A549 (cell line): ENCODE data around the gene HNF1A. TPM values are rescaled to one million over a fixed set of nuclear protein-coding genes. Genes with fewer than 3 reads are reported as not detected.

ENCODE experiments used
- ATAC-seq, 2 experiments: fragments of 200-7000 bp in 1 of 2; fragments of >200 bp in 1 of 2; cut with Nextera tagmentation in 1 of 2; cut with Tn5 transposase in 1 of 2; 3 replicates each; pipeline versions ENCODE4 v1.8.0 to v1.9.1; 2018 to 2020; ENCODE audit warnings: mild to moderate bottlenecking in 1 of 2, moderate library complexity in 1 of 2
- CTCF ChIA-PET: fragments of 300-600 bp; sonication (Branson Sonifier 250); formaldehyde crosslinking; extraction: SDS; loops from one replicate; lab custom pipeline; 2021; ENCODE audit warnings: antibody characterized with exemption, inconsistent platforms; lab: Yijun Ruan, JAX
- POLR2A ChIA-PET: fragments of 350-600 bp; formaldehyde crosslinking; extraction: SDS; loops from one replicate; lab custom pipeline; 2021; ENCODE audit warnings: antibody characterized with exemption, inconsistent platforms; lab: Yijun Ruan, JAX
- DNase-seq, 2 experiments: peaks; one replicate each; pipeline versions ENCODE4 v3.0.0 to v3.0.0-alpha.2; 2011 to 2016; ENCODE audit warnings: low read depth in 1 of 2, low spot score in 1 of 2
- FAIRE-seq: peaks from 2 replicates; lab custom pipeline; 2011; peaks lifted over from hg19 to GRCh38; lab: Jason Lieb, UNC
- H3K27ac ChIP-seq, 2 experiments: fragments of >200 bp; sonication (Bioruptor Twin); formaldehyde crosslinking; 3 replicates each; pipeline ENCODE4 v1.5.1; 2016 to 2017
- H3K4me1 ChIP-seq: fragments of >200 bp; sonication (Bioruptor Twin); formaldehyde crosslinking; 3 replicates; pipeline ENCODE4 v1.6.1; 2016
- H3K4me2 ChIP-seq: fragments of >200 bp; sonication (Bioruptor Twin); formaldehyde crosslinking; 3 replicates; pipeline ENCODE4 v1.6.1; 2016
- H3K4me3 ChIP-seq: fragments of >200 bp; sonication (Bioruptor Twin); formaldehyde crosslinking; 3 replicates; pipeline ENCODE4 v1.5.1; 2016
- H3K9me3 ChIP-seq: fragments of >200 bp; sonication (Bioruptor Twin); formaldehyde crosslinking; 3 replicates; pipeline ENCODE4 v1.6.1; 2016
- ATOH8 ChIP-seq: fragments of 250-450 bp; sonication (Bioruptor Pico); IDR thresholded peaks from 2 replicates; pipeline ENCODE4 v1.5.0; 2020; ENCODE audit warnings: low read depth, mild to moderate bottlenecking, moderate library complexity
- BCL3 ChIP-seq: fragments of >200 bp; sonication (Bioruptor Twin); formaldehyde crosslinking; IDR thresholded peaks from 3 replicates; pipeline ENCODE4 v1.6.1; 2016
- CBX2 ChIP-seq: fragments of 200-600 bp; sonication (generic); IDR thresholded peaks from 2 replicates; pipeline ENCODE4 v1.6.1; 2016; ENCODE audit warnings: low read depth, mild to moderate bottlenecking, borderline replicate concordance
- CEBPB ChIP-seq, 2 experiments: fragments of >200 bp in 1 of 2; sonication (Bioruptor Twin) in 1 of 2; formaldehyde crosslinking in 1 of 2; IDR thresholded peaks; 2 replicates each; pipeline ENCODE4 v1.6.1; 2012 to 2016
- CHD2 ChIP-seq: fragments of 150-350 bp; IDR thresholded peaks from 2 replicates; pipeline ENCODE4 v1.6.1; 2014; ENCODE audit warnings: low read length; ENCODE audit not compliant: partially characterized antibody
- EHF ChIP-seq: fragments of 250-450 bp; sonication (Bioruptor Pico); IDR thresholded peaks from 2 replicates; pipeline ENCODE4 v1.5.0; 2020; ENCODE audit warnings: mild to moderate bottlenecking
- EHMT2 ChIP-seq: fragments of 200-600 bp; sonication (generic); IDR thresholded peaks from 2 replicates; pipeline ENCODE4 v1.6.1; 2016; ENCODE audit warnings: antibody characterized with exemption, low read depth, mild to moderate bottlenecking, moderate library complexity
- EP300 ChIP-seq, 2 experiments: fragments of >200 bp; sonication (Bioruptor Twin); formaldehyde crosslinking; IDR thresholded peaks; 2 replicates in 1 of 2; 3 replicates in 1 of 2; pipeline ENCODE4 v1.6.1; 2016 to 2017
- FOSB ChIP-seq: fragments of 250-450 bp; sonication (Bioruptor Pico); IDR thresholded peaks from 2 replicates; pipeline ENCODE4 v1.5.0; 2020; ENCODE audit warnings: mild to moderate bottlenecking, moderate library complexity
- FOXS1 ChIP-seq: fragments of 250-450 bp; sonication (Bioruptor Pico); IDR thresholded peaks from 2 replicates; pipeline ENCODE4 v1.5.0; 2020; ENCODE audit warnings: mild to moderate bottlenecking, moderate library complexity
- HDAC2 ChIP-seq: fragments of 200-600 bp; sonication (generic); IDR thresholded peaks from 2 replicates; pipeline ENCODE4 v1.6.1; 2016
- HES2 ChIP-seq: fragments of >200 bp; sonication (Bioruptor Twin); formaldehyde crosslinking; IDR thresholded peaks from 2 replicates; pipeline ENCODE4 v1.6.1; 2016
- JUN ChIP-seq, 2 experiments: fragments of >200 bp; sonication (Bioruptor Twin); formaldehyde crosslinking; IDR thresholded peaks; 2 replicates in 1 of 2; 3 replicates in 1 of 2; pipeline ENCODE4 v1.6.1; 2016 to 2017
- KDM5A ChIP-seq: fragments of 200-600 bp; sonication (generic); IDR thresholded peaks from 2 replicates; pipeline ENCODE4 v1.6.1; 2016; ENCODE audit warnings: antibody characterized with exemption, mild to moderate bottlenecking
- MAX ChIP-seq: IDR thresholded peaks from 2 replicates; pipeline ENCODE4 v1.6.1; 2012
- NPAS2 ChIP-seq: fragments of 250-450 bp; sonication (Bioruptor Pico); IDR thresholded peaks from 2 replicates; pipeline ENCODE4 v1.8.0; 2022; ENCODE audit warnings: mild to moderate bottlenecking, moderate library complexity, borderline replicate concordance
- POLR2A ChIP-seq: IDR thresholded peaks from 2 replicates; pipeline ENCODE4 v1.6.1; 2012; ENCODE audit warnings: mild to moderate bottlenecking, low read length
- RFX5 ChIP-seq: fragments of 450-650 bp; IDR thresholded peaks from 2 replicates; pipeline ENCODE4 v1.7.1; 2014; ENCODE audit warnings: antibody characterized with exemption, mild to moderate bottlenecking, moderate library complexity
- TFCP2L1 ChIP-seq: fragments of 250-450 bp; sonication (Bioruptor Pico); IDR thresholded peaks from 2 replicates; pipeline ENCODE4 v1.5.0; 2021; ENCODE audit warnings: mild to moderate bottlenecking
- TP53 ChIP-seq: fragments of 250-450 bp; sonication (Bioruptor Pico); IDR thresholded peaks from 2 replicates; pipeline ENCODE4 v1.5.0; 2021; ENCODE audit warnings: mild to moderate bottlenecking, moderate library complexity
- ZFP36 ChIP-seq: fragments of 450-650 bp; IDR thresholded peaks from 2 replicates; pipeline ENCODE4 v1.6.1; 2014; ENCODE audit warnings: borderline replicate concordance; ENCODE audit not compliant: partially characterized antibody
- ZNF302 ChIP-seq: fragments of 250-450 bp; sonication (Bioruptor Pico); IDR thresholded peaks from 2 replicates; pipeline ENCODE4 v1.9.0; 2021; ENCODE audit warnings: inconsistent platforms, mild to moderate bottlenecking, moderate library complexity
- WGBS: methylation state at CpG from one replicate; pipeline ENCODE4 v1.1.6; 2017; ENCODE audit errors: missing lambda C conversion rate; 5-methylcytosine and 5-hydroxymethylcytosine counted together
- polyA plus RNA-seq, 4 experiments: library from polyadenylated mRNA; depleted of rRNA in 3 of 4; stranded (reverse); fragments of >200 nt; fragmentation: RNase III in 1 of 4; extraction: RNeasy Plus Mini Kit Qiagen cat#74134 plus additional on column Dnase treatment in 1 of 4; gene quantifications; 2 replicates in 3 of 4; 3 replicates in 1 of 4; pipeline ENCODE4 v1.2.3, GENCODE V29; 2011 to 2017

HNF1A gene
- polyA plus RNA-seq, 2 of the 4 experiments (the other 2 are of a cell fraction): 2.6 to 7.3 TPM

- no peak for TF ChIP-seq MAX
- TF ChIP-seq KDM5A: no peak
- TF ChIP-seq JUN (IDR thresholded peaks at IDR 0.05): peak in 1 of 2 experiments; percentile 10; a peak in 2 of 5 replicates
- no peak for TF ChIP-seq NPAS2 (CRISPR knock-in tag)
- TF ChIP-seq TP53: no peak
- TF ChIP-seq FOSB (CRISPR knock-in tag): no peak
- TF ChIP-seq HES2: no peak
- TF ChIP-seq RFX5: no peak
- 0 out of 2 replicates have a peak, but pooled peaks have one; percentile 55 for TF ChIP-seq EHMT2
- TF ChIP-seq CBX2: no peak
- TF ChIP-seq CEBPB (IDR thresholded peaks at IDR 0.05): no peak
- no peak for TF ChIP-seq ATOH8 (CRISPR knock-in tag)
- TF ChIP-seq BCL3: 0 out of 3 replicates have a peak, but pooled peaks have one; percentile 19
- no peak for TF ChIP-seq TFCP2L1
- no peak for TF ChIP-seq CHD2
- TF ChIP-seq HDAC2: no peak
- TF ChIP-seq ZNF302: no peak
- TF ChIP-seq ZFP36: no peak
Observed at GRCh38 chr12:120979862-120980696, 1.7 kb downstream of the HNF1A start (continued).

- H3K27ac ChIP-seq: peak overlapping the region; percentile 96 to 98
- peaks cover 86% of the 10 kb centered on the region for H3K4me1 ChIP-seq
- peak overlapping the region; percentile 57 for H3K4me3 ChIP-seq
- FAIRE-seq (peak; percentile 68), ATAC-seq (peak; percentile 42 to 55), DNase-seq (peak in 1 of 2 experiments; percentile 85)
- TF ChIP-seq BCL3: no peak
- TF ChIP-seq FOXS1 (CRISPR knock-in tag): no peak
- TF ChIP-seq EP300 (IDR thresholded peaks at IDR 0.05): no peak
- peak; percentile 25; the same call in 1 of the 2 replicates for TF ChIP-seq EHF (CRISPR knock-in tag)
- 0 out of 2 replicates have a peak, but pooled peaks have one; percentile 22 for TF ChIP-seq POLR2A
- WGBS: 9% methylated on average over 13 of the region's 13 CpGs
- ChIA-PET CTCF (interaction anchor here (0.6 to 10.1 kb wide), 11 partner anchors 9 to 399 kb away, joined by 3 to 69 read pairs (median 6); partner anchors contain the start of gene POP5), POLR2A (interaction anchor here (0.6 kb wide), 1 partner anchor 15 kb away, joined by 4 read pairs; no protein-coding TSS in a partner anchor)
- peak overlapping the region; percentile 97 for H3K4me2 ChIP-seq
- H3K9me3 ChIP-seq: no peaks in the 10 kb centered on the region
Observed at GRCh38 chr12:120980800-120981368, 2.5 kb downstream of the HNF1A start.
